Uterine smooth muscle cell (primary cell): ENCODE measurements around the gene MCM6. TPM values are rescaled to one million over a fixed set of nuclear protein-coding genes. Genes with fewer than 3 reads are reported as not detected.

Source experiments
- total RNA-seq: library from RNA; depleted of rRNA; stranded (reverse); fragments of >200 nt; gene quantifications from 2 replicates; pipeline ENCODE4 v1.2.3, GENCODE V29; 2014

MCM6 gene
- total RNA-seq: 22.6 and 50.7 TPM in 2 replicates

DNA sequence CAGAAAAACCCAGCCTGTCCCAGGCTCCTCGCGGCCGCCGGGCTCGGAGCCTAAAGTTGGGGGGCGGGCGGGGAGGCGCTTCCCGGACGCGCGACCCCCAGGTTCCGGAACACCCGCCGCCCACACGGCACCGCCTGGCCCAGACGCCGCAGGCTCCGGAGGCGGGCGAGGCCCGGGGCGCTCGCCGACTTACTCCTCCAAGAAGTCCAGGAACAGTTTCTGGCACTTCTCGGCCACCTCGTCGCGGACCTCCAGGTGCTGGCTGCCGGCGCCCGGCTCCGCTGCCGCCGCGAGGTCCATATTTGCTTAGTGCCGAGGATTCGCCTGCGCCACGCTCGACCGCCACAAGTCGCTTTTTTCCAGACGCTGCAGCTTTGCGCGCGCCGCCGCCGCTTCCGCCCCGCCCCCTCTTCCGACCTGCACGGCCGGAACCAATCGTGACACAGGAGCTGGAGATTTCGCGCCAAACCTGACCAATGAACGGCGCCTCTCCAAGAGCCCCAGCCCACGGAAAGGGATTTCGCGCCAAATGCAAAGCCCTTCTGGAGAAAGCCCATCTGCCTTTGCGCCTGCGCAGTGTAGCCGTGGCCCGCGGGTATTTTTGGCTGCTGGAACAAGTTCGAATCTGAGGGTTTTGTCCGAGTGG, at the start of gene MCM6:
Gene MCM6 (minus strand): TSS at position 378 of the 646 bp plus-strand sequence. CDS start 78 bp downstream, at position 300.

DNA sequence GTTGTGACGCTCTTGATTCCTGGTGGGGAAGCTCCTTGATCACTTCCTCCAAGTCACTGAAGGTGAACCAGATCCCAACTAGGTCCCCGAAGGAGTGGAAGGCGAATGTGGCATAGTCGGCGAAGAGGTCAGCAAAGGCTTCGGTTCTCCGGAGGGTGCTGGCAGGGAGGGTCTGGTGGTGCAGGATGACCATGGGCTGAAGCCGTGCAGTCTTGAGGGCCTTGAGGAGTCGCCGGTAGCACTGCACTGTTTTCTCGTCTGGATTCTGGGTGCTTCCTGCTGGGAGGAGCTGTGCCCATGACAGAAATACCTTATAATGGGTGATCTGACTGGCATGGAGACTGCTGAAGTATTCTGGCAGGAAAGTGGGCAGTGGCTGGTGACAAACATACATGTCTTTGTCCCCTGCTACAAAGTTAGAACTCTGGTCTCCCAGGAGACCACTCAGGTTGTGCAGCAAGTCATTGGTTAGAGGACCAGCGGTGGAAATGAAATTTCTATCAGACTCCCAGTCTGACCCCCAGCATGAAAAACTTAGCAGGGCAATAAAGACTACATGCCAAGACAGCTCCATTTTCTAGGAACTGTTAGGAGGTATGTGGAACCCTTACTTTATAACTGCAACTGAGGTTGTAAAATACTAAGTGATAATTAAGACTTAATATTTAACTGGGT, 39.5 kb downstream of the MCM6 start, which contains the start of gene LCT:
Gene LCT (minus strand): TSS at position 589 of the 675 bp plus-strand sequence. CDS start 15 bp downstream, at position 574.

Other genes with a start within 250 kb of the MCM6 start
- 83.4 and 95.3 TPM in 2 replicates for gene UBXN4, start 134.6 kb downstream of the MCM6 start, total RNA-seq
- under 0.01 TPM in 2 replicates for gene LCT, start 39.3 kb downstream of the MCM6 start, total RNA-seq
- gene DARS1, start 109.2 kb upstream of the MCM6 start, total RNA-seq: 125 and 148 TPM in 2 replicates
- 0.11 and 0.25 TPM in 2 replicates for gene CXCR4, start 241.7 kb upstream of the MCM6 start, total RNA-seq